Kidney epithelial cell (primary cell): ENCODE data around the gene TMEM151B. TPM values are rescaled to one million over a fixed set of nuclear protein-coding genes. Genes with fewer than 3 reads are reported as not detected.

Source experiments
- DNase-seq: peaks from one replicate; pipeline ENCODE4 v3.0.0-alpha.2; 2010; ENCODE audit warnings: low read depth
- H3K27me3 ChIP-seq: 2 replicates; pipeline ENCODE4 v1.6.0; 2011; ENCODE audit warnings: low read length; ENCODE audit not compliant: control insufficient read depth, insufficient read depth
- H3K36me3 ChIP-seq: 2 replicates; pipeline ENCODE4 v1.5.1; 2011; ENCODE audit warnings: low read length; ENCODE audit not compliant: control insufficient read depth, insufficient read depth
- H3K4me3 ChIP-seq: 2 replicates; pipeline ENCODE4 v1.5.1; 2011; ENCODE audit warnings: low read depth, mild to moderate bottlenecking, control low read depth, low read length
- CTCF ChIP-seq: IDR thresholded peaks from 2 replicates; pipeline ENCODE4 v1.5.1; 2011; ENCODE audit warnings: mild to moderate bottlenecking, moderate library complexity, low read length, control low read depth, inconsistent platforms; ENCODE audit not compliant: insufficient read depth, poor library complexity, severe bottlenecking
- total RNA-seq: library from RNA; depleted of rRNA; stranded (reverse); fragments of >200 nt; gene quantifications from 2 replicates; pipeline ENCODE4 v1.2.3, GENCODE V29; 2015

TMEM151B gene
- total RNA-seq, 1 donor from 2014 or later = 0.13 TPM

DNA sequence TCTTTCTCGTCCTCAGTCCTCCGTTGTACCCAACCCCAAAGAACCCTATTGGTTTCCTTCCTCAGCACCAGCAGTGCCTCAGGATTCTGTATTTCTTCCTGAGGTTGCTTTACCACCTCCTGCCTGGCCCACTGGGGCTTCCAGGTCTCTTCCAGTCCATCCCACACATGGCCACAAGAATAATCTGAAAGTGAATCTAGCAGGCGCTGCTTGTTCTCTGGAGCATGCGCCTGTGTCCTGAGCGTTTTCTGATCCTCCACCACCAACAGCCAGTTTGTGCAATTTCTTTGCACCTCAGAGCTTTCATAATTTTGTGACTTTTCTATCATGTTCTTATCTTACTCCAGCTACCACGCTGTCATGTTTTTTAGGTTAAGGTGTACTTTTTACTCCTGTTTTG is 35.0 kb upstream of the TMEM151B start:
- no peak for DNase-seq
- no peak for TF ChIP-seq CTCF
- Histone ChIP-seq H3K27me3 (no peaks in the 10 kb centered on the region), H3K36me3 (peaks cover 1% of the 10 kb centered on the region), H3K4me3 (no peak overlapping the region)

- no peak for DNase-seq
- peak; percentile 6 for TF ChIP-seq CTCF
- peaks cover 1% of the 10 kb centered on the region for H3K36me3 ChIP-seq
- H3K27me3 ChIP-seq = no peaks in the 10 kb centered on the region
- H3K4me3 ChIP-seq = no peak overlapping the region
These were observed 34.2 kb upstream of the TMEM151B start for GRCh38 chr6:44235891-44236516.

DNA sequence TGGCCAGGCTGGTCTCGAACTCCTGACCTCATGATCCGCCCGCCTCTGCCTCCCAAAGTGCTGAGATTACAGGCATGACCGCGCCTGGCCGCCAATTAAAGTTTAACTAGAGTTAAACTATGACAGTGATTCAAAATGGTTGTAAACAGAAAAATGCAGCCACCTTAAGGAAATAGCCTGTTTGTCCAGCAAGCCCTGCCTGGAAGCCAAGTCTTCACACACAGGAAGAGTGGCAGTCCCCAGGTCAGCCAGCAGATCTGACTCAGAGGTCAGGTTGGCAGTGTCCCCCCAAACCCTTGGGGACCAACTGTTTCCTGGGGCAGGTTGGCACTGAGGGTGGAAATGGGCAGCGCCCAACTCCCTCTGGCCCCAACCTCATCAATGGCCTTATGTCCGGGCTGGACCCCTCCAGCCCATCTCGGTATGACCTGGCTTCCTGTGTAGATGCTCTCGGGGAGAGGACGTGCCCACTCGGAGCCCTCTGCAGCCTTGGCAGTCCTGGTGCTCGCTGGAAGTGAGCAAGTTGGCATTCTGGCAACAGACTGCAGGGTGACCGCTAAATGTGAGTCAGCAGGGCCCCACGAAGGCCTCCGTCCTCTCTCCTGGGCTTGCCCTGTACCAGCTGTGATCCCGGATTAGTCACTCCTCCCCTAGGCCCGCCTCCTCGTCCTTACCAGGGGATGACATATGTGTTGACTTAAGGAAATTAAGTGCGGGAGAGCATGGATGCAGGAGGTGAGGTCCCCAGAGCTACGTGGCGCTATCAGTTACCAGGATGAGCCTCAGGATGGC is 33.0 kb upstream of the TMEM151B start:
- H3K4me3 ChIP-seq = peak overlapping the region; percentile 50
- DNase-seq = peak; percentile 99
- H3K27me3 ChIP-seq = no peaks in the 10 kb centered on the region
- no peak for TF ChIP-seq CTCF
- H3K36me3 ChIP-seq = peaks cover 1% of the 10 kb centered on the region

DNA sequence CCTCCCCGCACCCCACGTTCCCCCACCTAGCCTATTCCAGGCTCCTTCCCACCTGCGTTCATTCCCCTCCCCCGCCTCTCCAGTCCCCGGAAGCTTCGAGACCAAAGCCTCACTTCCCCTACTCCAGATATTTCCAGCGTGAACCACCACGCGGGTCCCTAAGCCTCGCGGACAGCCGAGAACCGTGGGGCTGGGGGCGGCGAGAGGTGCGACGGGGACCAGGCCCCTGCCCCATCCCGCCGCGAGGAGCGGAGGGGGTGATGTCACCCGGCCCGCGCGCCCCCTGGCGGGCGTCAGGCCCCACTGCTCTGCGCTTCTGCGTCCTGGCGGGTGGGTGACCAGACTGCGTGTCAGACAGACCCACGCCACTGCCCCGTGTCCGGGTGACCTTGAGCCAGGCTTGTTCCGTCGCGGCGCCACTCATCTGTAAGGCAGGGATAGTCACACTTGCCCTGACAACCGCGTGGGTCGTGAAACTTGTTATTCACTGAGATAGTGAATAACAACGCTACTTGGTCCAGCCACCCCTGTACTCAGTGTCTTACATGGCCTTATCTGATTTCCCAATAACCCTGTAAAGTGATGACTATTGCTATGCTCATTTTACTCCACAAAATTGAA is 32.3 kb upstream of the TMEM151B start:
- H3K4me3 ChIP-seq = peak overlapping the region; percentile 50
- peaks cover 1% of the 10 kb centered on the region for H3K36me3 ChIP-seq
- DNase-seq = no peak
- peak; percentile 83 for TF ChIP-seq CTCF
- no peaks in the 10 kb centered on the region for H3K27me3 ChIP-seq

GRCh38 chr6:44238687-44239350 is 31.4 kb upstream of the TMEM151B start:
- Histone ChIP-seq H3K4me3 (no peak overlapping the region), H3K27me3 (no peaks in the 10 kb centered on the region), H3K36me3 (no peaks in the 10 kb centered on the region)
- TF ChIP-seq CTCF = no peak
- no peak for DNase-seq
